GM12891 (cell line): Measurements from ENCODE around the gene ZDHHC14.

Experiments used
- POLR2A ChIP-seq: IDR thresholded peaks from 2 replicates; pipeline ENCODE4 v1.6.1; 2011; ENCODE audit warnings: low read depth, low read length, control low read depth
- POLR2AphosphoS5 ChIP-seq: IDR thresholded peaks from 2 replicates; pipeline ENCODE4 v1.6.1; 2011; ENCODE audit warnings: low read depth, low read length, control low read depth
- POU2F2 ChIP-seq: IDR thresholded peaks from 2 replicates; pipeline ENCODE4 v1.6.1; 2011; ENCODE audit warnings: low read depth, mild to moderate bottlenecking, control low read depth, low read length, moderate library complexity
- SPI1 ChIP-seq: IDR thresholded peaks from 2 replicates; pipeline ENCODE4 v1.6.1; 2011; ENCODE audit warnings: low read depth, low read length, control low read depth
- TAF1 ChIP-seq: IDR thresholded peaks from 2 replicates; pipeline ENCODE4 v1.6.1; 2011; ENCODE audit warnings: low read depth, low read length, control low read depth

DNA sequence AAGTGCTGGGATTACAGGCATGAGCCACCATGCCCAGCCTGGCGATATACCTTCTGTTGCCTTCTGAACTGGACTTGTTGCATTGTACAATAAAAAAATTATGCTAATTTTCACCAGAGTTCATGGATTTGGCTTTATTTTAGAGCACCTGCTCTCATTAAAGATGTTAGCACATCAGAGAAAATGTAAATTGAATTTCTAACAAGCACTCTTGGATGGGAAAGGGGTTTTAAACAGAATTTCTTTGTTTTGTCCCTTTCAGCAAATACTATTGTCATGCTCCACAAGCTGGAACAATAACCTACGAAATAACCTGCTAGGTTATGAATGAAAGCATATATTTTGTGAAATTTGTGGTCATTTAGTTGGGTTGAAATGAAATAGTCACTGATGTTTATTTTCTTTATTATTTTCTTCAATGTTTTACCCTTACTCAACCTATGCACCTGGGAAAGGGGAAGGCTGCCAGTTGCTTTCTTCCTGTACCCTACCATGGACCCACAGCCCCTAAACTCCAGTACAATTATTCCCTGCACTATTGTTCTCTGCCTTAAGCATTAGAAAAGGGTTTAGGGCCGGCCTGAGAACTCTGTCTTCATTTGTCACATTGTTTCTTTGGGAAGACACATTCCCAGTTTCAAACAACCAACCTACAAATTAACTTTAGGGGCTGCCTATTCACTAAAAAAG is 22.2 kb downstream of the ZDHHC14 start:
- TF ChIP-seq POLR2A, result no peak
- TF ChIP-seq POLR2AphosphoS5, result no peak
- TF ChIP-seq SPI1, result no peak
- TF ChIP-seq TAF1, result no peak
- no peak for TF ChIP-seq POU2F2
